NCI-H187 treated with DMSO at 0.1 percent for 48 hours (cell line): ENCODE measurements around the gene HS6ST2.

Source experiments
- DNase-seq: peaks from one replicate; lab custom pipeline; 2025; lab: John Stamatoyannopoulos, UW

The HS6ST2 gene

GRCh38 chrX:132843363-132843762 is 115.1 kb downstream of the HS6ST2 start:
- DNase-seq, result no peak

- no peak for DNase-seq
These were observed 115.8 kb downstream of the HS6ST2 start for GRCh38 chrX:132842460-132843238.

GRCh38 chrX:132837967-132838366 is 120.5 kb downstream of the HS6ST2 start:
- no peak for DNase-seq

- DNase-seq, result no peak
These were observed 121.3 kb downstream of the HS6ST2 start for GRCh38 chrX:132837126-132837525.

- DNase-seq, result no peak
These were observed 122.0 kb downstream of the HS6ST2 start for GRCh38 chrX:132836471-132836870.

GRCh38 chrX:132834741-132835140 is 123.7 kb downstream of the HS6ST2 start:
- no peak for DNase-seq

GRCh38 chrX:132834109-132834508 is 124.3 kb downstream of the HS6ST2 start:
- no peak for DNase-seq

GRCh38 chrX:132833373-132833772 is 125.1 kb downstream of the HS6ST2 start:
- DNase-seq, result no peak

GRCh38 chrX:132831336-132831973 is 127.0 kb downstream of the HS6ST2 start:
- DNase-seq, result no peak

GRCh38 chrX:132822634-132823012 is 135.8 kb downstream of the HS6ST2 start:
- no peak for DNase-seq

- DNase-seq, result no peak
These were observed 136.3 kb downstream of the HS6ST2 start for GRCh38 chrX:132821974-132822633.

- no peak for DNase-seq
These were observed 137.8 kb downstream of the HS6ST2 start for GRCh38 chrX:132820675-132821074.

GRCh38 chrX:132819711-132820264 is 138.6 kb downstream of the HS6ST2 start:
- DNase-seq, result no peak

GRCh38 chrX:132818638-132819037 is 139.8 kb downstream of the HS6ST2 start:
- no peak for DNase-seq

GRCh38 chrX:132815643-132816042 is 142.8 kb downstream of the HS6ST2 start:
- DNase-seq, result no peak

GRCh38 chrX:132810964-132811712 is 147.3 kb downstream of the HS6ST2 start:
- no peak for DNase-seq

- DNase-seq, result no peak
These were observed 147.9 kb downstream of the HS6ST2 start for GRCh38 chrX:132810488-132810887.

GRCh38 chrX:132809581-132809980 is 148.8 kb downstream of the HS6ST2 start:
- DNase-seq, result no peak

- DNase-seq, result no peak
These were observed 150.9 kb downstream of the HS6ST2 start for GRCh38 chrX:132807411-132808030.

GRCh38 chrX:132802033-132802432 is 156.4 kb downstream of the HS6ST2 start:
- DNase-seq, result no peak

- DNase-seq, result no peak
These were observed 163.2 kb downstream of the HS6ST2 start for GRCh38 chrX:132795181-132795580.

- no peak for DNase-seq
These were observed 166.7 kb downstream of the HS6ST2 start for GRCh38 chrX:132791714-132792113.
